ENCODE results near the gene NTSR2. TPM values are rescaled to one million over a fixed set of nuclear protein-coding genes. Genes with fewer than 3 reads are reported as not detected.

NTSR2 gene
- total RNA-seq, 4 donors from 2014 or later, result 0.87 to 4.2 (median 2.1) TPM; not detected in 1

GRCh38 chr2:11697103-11697871 lies 27.3 kb upstream of the NTSR2 start:
- H3K4me1 ChIP-seq, result peaks cover 0 to 45% (median 22%) of the 10 kb centered on the region in 4 donors
- H3K4me3 ChIP-seq, result no peak overlapping the region
- H3K9me3 ChIP-seq, result no peaks in the 10 kb centered on the region
- DNase-seq (ENCODE audit: low spot score in 2 of 2), result peak in 1 of 2 donors; percentile 39
- H3K27ac ChIP-seq, result peak overlapping the region; percentile 78 to 94 (median 86)
- no peaks in the 10 kb centered on the region for H3K27me3 ChIP-seq
- WGBS, 2 donors, result 33 to 36% methylated on average over 12 to 14 of the region's 16 CpGs
- no peaks in the 10 kb centered on the region for H3K36me3 ChIP-seq
- TF ChIP-seq POLR2A (IDR thresholded peaks at IDR 0.05), result no peak
- peak in 1 of 2 donors; percentile 51 for TF ChIP-seq EP300 (IDR thresholded peaks at IDR 0.05)
- TF ChIP-seq CTCF (IDR thresholded peaks at IDR 0.05), result no peak

GRCh38 chr2:11696736-11697102 lies 26.7 kb upstream of the NTSR2 start:
- TF ChIP-seq POLR2A (IDR thresholded peaks at IDR 0.05) (no peak), CTCF (IDR thresholded peaks at IDR 0.05) (no peak), EP300 (IDR thresholded peaks at IDR 0.05) (no peak)
- DNase-seq (ENCODE audit: low spot score in 2 of 2), result no peak
- 65 to 75% methylated on average over 9 of the region's 9 CpGs for WGBS, 2 donors

GRCh38 chr2:11695576-11695975 lies 25.6 kb upstream of the NTSR2 start:
- DNase-seq (ENCODE audit: low spot score in 2 of 2), result no peak
- TF ChIP-seq POLR2A (IDR thresholded peaks at IDR 0.05) (no peak), EP300 (IDR thresholded peaks at IDR 0.05) (no peak), CTCF (IDR thresholded peaks at IDR 0.05) (no peak)
- Histone ChIP-seq H3K9me3 (no peaks in the 10 kb centered on the region), H3K27ac (no peak overlapping the region), H3K27me3 (no peaks in the 10 kb centered on the region), H3K4me3 (no peak overlapping the region), H3K4me1 (peaks cover 0 to 45% (median 22%) of the 10 kb centered on the region in 4 donors), H3K36me3 (no peaks in the 10 kb centered on the region)
- WGBS, 2 donors, result 88 to 92% methylated on average over 2 of the region's 2 CpGs

More at GRCh38 chr2:11696736-11697102, 26.7 kb upstream of the NTSR2 start:
- H3K27me3 ChIP-seq, result no peaks in the 10 kb centered on the region
- no peak overlapping the region for H3K4me3 ChIP-seq
- H3K9me3 ChIP-seq, result no peaks in the 10 kb centered on the region
- H3K36me3 ChIP-seq, result no peaks in the 10 kb centered on the region
- peaks cover 0 to 45% (median 22%) of the 10 kb centered on the region in 4 donors for H3K4me1 ChIP-seq
- H3K27ac ChIP-seq, result peak overlapping the region; percentile 78 to 94 (median 86)

GRCh38 chr2:11692966-11693521 lies 23.0 kb upstream of the NTSR2 start:
- no peak overlapping the region for H3K4me3 ChIP-seq
- H3K27me3 ChIP-seq, result no peaks in the 10 kb centered on the region
- DNase-seq (ENCODE audit: low spot score in 2 of 2), result peak; percentile 44 to 91
- H3K9me3 ChIP-seq, result no peaks in the 10 kb centered on the region
- WGBS, 2 donors, result 18 to 19% methylated on average over 9 of the region's 9 CpGs
- H3K27ac ChIP-seq, result peak overlapping the region in 1 of 4 donors; percentile 64
- no peaks in the 10 kb centered on the region for H3K36me3 ChIP-seq
- peak in 1 of 2 donors; percentile 42 for TF ChIP-seq EP300 (IDR thresholded peaks at IDR 0.05)
- peak; percentile 74 to 82 (median 81) for TF ChIP-seq CTCF (IDR thresholded peaks at IDR 0.05)
- no peak for TF ChIP-seq POLR2A (IDR thresholded peaks at IDR 0.05)
- H3K4me1 ChIP-seq, result peaks cover 0 to 43% (median 25%) of the 10 kb centered on the region in 4 donors

GRCh38 chr2:11691076-11691660 lies 21.2 kb upstream of the NTSR2 start:
- Histone ChIP-seq H3K27me3 (no peaks in the 10 kb centered on the region), H3K4me1 (peaks cover 0 to 29% (median 15%) of the 10 kb centered on the region in 4 donors), H3K27ac (no peak overlapping the region), H3K4me3 (no peak overlapping the region), H3K9me3 (no peaks in the 10 kb centered on the region), H3K36me3 (no peaks in the 10 kb centered on the region)
- 74 to 77% methylated on average over 5 of the region's 5 CpGs for WGBS, 2 donors
- no peak for TF ChIP-seq POLR2A (IDR thresholded peaks at IDR 0.05)
- TF ChIP-seq EP300 (IDR thresholded peaks at IDR 0.05), result no peak
- no peak for TF ChIP-seq CTCF (IDR thresholded peaks at IDR 0.05)
- DNase-seq (ENCODE audit: low spot score in 2 of 2), result no peak

Measured in tibial nerve (tissue), 4 donors.